Measurements from ENCODE around the gene BCAS3. TPM values are rescaled to one million over a fixed set of nuclear protein-coding genes. Genes with fewer than 3 reads are reported as not detected.

BCAS3 gene
- total RNA-seq, 1 donor from 2014 or later, result 22.6 TPM

DNA sequence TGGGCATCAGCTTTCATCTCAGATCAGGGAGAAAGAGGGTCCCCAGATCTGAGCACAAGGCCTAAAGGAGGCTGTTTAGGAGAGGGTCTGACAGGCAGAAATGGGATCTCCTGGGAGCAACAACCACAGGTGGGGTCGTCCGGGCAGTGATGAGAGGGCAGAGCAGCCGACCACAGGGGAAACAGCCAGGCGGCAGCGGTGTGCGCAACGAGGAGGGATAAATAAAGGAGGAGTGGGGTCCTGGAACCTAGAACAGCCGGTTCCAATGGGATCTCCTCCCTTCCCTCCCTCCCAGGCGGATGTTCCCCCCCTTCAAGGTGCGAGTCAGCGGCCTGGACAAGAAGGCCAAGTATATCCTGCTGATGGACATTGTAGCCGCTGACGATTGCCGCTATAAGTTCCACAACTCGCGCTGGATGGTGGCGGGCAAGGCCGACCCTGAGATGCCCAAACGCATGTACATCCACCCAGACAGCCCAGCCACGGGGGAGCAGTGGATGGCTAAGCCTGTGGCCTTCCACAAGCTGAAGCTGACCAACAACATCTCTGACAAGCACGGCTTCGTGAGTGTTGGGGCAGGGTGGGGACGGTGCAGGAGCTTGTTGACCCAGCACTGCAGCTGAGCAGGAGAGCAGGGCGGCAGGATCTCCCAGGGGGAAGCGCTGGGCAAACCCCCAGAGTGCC, 723.9 kb downstream of the BCAS3 start:
- H3K4me3 Mint-ChIP-seq (ENCODE audit: unreplicated experiment), result peak overlapping the region; percentile 78
- DNase-seq (ENCODE audit: low spot score), result no peak
- peaks cover 24% of the 10 kb centered on the region for H3K4me1 Mint-ChIP-seq (ENCODE audit: low read depth)
- TF ChIP-seq, protein P1, sequence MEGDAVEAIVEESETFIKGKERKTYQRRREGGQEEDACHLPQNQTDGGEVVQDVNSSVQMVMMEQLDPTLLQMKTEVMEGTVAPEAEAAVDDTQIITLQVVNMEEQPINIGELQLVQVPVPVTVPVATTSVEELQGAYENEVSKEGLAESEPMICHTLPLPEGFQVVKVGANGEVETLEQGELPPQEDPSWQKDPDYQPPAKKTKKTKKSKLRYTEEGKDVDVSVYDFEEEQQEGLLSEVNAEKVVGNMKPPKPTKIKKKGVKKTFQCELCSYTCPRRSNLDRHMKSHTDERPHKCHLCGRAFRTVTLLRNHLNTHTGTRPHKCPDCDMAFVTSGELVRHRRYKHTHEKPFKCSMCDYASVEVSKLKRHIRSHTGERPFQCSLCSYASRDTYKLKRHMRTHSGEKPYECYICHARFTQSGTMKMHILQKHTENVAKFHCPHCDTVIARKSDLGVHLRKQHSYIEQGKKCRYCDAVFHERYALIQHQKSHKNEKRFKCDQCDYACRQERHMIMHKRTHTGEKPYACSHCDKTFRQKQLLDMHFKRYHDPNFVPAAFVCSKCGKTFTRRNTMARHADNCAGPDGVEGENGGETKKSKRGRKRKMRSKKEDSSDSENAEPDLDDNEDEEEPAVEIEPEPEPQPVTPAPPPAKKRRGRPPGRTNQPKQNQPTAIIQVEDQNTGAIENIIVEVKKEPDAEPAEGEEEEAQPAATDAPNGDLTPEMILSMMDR (IDR thresholded peaks at IDR 0.05), result no peak
- H3K9me3 Mint-ChIP-seq (ENCODE audit: low read depth), result no peaks in the 10 kb centered on the region
- peak overlapping the region; percentile 83 for H3K27ac Mint-ChIP-seq (ENCODE audit: unreplicated experiment)
- H3K27me3 Mint-ChIP-seq (ENCODE audit: low read depth), result peaks cover 8% of the 10 kb centered on the region
- H3K36me3 Mint-ChIP-seq (ENCODE audit: low read depth), result peaks cover 6% of the 10 kb centered on the region

DNA sequence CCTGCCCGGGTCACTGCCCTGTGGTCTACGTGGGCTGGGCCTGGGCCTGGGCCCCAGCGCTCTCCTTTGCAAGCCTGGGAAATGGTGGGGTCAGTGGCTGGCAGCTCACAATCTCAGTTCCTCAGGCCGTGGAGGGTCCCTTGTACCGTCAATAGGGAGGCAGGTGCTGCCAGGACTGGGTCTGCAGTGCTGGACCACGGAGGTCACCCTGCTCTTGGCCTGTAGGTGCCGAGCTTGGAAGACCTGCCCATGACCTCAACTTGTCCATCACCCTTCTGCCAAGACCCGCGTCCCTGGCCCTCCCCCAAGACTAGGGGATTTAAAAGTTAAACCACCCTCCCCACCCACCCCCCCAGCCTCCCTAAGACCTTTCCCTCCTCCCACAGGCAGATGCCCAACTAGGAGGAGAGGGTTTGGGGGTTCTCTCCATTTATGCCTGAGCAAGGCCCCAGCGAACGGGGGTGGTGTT, 724.5 kb downstream of the BCAS3 start:
- TF ChIP-seq, protein P1 (IDR thresholded peaks at IDR 0.05), result no peak
- peaks cover 24% of the 10 kb centered on the region for H3K4me1 Mint-ChIP-seq (ENCODE audit: low read depth)

DNA sequence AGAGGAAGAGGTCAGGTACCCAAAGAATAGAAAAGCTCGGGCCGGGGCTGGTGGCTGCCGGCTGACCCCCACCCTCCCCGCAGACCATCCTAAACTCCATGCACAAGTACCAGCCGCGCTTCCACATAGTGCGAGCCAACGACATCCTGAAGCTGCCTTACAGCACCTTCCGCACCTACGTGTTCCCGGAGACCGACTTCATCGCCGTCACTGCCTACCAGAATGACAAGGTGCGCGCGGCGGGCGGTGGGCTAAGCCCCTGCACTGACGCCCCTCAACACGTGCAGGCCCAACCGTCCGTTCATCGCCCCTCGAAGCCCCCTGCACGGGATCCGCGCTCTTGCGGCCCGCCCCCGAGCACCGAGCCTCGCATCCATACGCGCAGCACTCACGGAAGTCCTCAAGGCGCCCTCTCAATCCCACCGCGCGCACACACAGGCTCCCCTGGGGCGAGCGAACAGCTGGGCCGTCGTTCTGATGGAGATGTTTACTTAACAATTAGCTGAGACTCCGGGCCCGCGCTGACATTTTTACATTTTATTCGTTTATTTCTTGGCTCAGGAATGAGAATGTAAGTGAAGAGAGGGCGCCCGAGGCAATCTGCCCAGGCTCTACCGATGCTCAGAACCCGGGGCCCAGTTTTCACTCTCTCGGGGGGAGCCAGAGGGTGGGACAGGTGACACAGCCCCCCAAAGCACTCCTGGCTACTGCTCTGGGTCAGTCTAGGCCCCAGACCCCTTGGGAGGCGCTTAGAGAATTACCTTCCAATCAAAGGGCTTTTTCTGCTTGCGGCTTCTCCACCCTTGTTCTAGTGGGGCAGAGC, 725.5 kb downstream of the BCAS3 start:
- Mint-ChIP-seq H3K27me3 (ENCODE audit: low read depth) (peaks cover 4% of the 10 kb centered on the region), H3K27ac (ENCODE audit: unreplicated experiment) (no peak overlapping the region), H3K4me3 (ENCODE audit: unreplicated experiment) (no peak overlapping the region), H3K36me3 (ENCODE audit: low read depth) (peaks cover 6% of the 10 kb centered on the region), H3K4me1 (ENCODE audit: low read depth) (peaks cover 17% of the 10 kb centered on the region), H3K9me3 (ENCODE audit: low read depth) (no peaks in the 10 kb centered on the region)
- TF ChIP-seq, protein P1 (IDR thresholded peaks at IDR 0.05), result no peak
- no peak for DNase-seq (ENCODE audit: low spot score)

More for the DNA sequence above, 724.5 kb downstream of the BCAS3 start:
- peaks cover 8% of the 10 kb centered on the region for H3K27me3 Mint-ChIP-seq (ENCODE audit: low read depth)
- H3K36me3 Mint-ChIP-seq (ENCODE audit: low read depth), result peaks cover 6% of the 10 kb centered on the region
- H3K27ac Mint-ChIP-seq (ENCODE audit: unreplicated experiment), result no peak overlapping the region
- H3K9me3 Mint-ChIP-seq (ENCODE audit: low read depth), result no peaks in the 10 kb centered on the region
- no peak for DNase-seq (ENCODE audit: low spot score)
- H3K4me3 Mint-ChIP-seq (ENCODE audit: unreplicated experiment), result peak overlapping the region; percentile 10

DNA sequence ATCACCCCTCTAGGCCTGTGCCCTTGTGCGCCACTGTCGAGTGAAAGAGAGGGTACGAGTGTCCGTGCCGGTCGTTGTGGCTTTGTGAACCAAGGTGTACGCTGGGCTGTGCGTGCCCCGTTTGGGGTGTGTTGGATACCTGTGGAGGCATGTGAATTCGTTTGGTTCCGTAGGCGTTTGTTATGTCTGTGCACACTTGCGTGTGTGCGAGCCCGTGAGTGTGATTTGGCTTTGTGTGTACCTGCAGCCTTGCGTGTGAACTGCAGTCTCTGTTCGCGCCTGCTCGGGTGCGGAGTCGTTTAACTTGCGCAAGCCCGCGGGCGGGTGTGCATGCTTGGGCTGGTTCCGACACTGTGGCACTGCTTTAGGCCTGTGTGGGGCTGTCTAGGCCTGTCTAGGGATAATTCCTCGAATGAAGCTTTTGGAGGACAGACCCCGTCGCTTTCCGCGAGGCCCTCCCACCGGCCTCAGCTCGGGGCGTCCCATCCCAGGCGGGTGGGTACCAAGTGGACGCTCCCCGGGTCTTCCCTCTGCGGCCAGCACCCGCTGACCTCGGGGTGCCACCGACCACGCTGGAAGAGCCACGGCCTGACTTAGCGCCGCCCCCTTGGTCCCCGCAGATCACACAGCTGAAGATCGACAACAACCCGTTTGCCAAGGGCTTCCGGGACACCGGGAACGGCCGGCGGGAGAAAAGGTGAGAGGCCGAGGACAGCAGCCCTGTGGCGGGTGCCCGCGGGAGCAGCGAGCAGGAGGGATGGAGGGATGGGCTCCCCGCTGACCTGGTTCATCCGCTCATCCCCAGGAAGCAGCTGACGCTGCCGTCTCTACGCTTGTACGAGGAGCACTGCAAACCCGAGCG, 726.4 kb downstream of the BCAS3 start:
- Mint-ChIP-seq H3K27ac (ENCODE audit: unreplicated experiment) (no peak overlapping the region), H3K27me3 (ENCODE audit: low read depth) (no peaks in the 10 kb centered on the region), H3K9me3 (ENCODE audit: low read depth) (no peaks in the 10 kb centered on the region), H3K4me3 (ENCODE audit: unreplicated experiment) (no peak overlapping the region), H3K36me3 (ENCODE audit: low read depth) (peaks cover 6% of the 10 kb centered on the region), H3K4me1 (ENCODE audit: low read depth) (peaks cover 13% of the 10 kb centered on the region)
- TF ChIP-seq, protein P1 (IDR thresholded peaks at IDR 0.05), result no peak
- peak; percentile 88 for DNase-seq (ENCODE audit: low spot score)

DNA sequence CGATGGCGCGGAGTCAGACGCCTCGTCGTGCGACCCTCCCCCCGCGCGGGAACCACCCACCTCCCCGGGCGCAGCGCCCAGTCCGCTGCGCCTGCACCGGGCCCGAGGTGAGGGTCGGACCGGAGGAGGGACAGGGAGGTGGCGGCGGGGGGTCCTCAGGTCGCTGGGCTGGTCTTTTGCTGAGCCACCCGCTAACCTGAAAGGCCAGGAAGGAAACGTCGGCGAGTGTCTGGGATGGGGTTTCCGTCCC, 726.9 kb downstream of the BCAS3 start:
- no peaks in the 10 kb centered on the region for H3K9me3 Mint-ChIP-seq (ENCODE audit: low read depth)
- no peaks in the 10 kb centered on the region for H3K27me3 Mint-ChIP-seq (ENCODE audit: low read depth)

More for the DNA sequence above, 726.9 kb downstream of the BCAS3 start:
- Mint-ChIP-seq H3K27ac (ENCODE audit: unreplicated experiment) (no peak overlapping the region), H3K4me3 (ENCODE audit: unreplicated experiment) (no peak overlapping the region), H3K36me3 (ENCODE audit: low read depth) (peaks cover 6% of the 10 kb centered on the region), H3K4me1 (ENCODE audit: low read depth) (peaks cover 13% of the 10 kb centered on the region)
- TF ChIP-seq, protein P1 (IDR thresholded peaks at IDR 0.05), result no peak
- peak; percentile 72 for DNase-seq (ENCODE audit: low spot score)
